Natural killer cell (primary cell): ENCODE data around the gene PRKN. TPM values are rescaled to one million over a fixed set of nuclear protein-coding genes. Genes with fewer than 3 reads are reported as not detected.

ENCODE experiments used
- ATAC-seq, 3 donors: fragments of 150-1000 bp in 2 of 3; fragments of 200-7000 bp in 1 of 3; cut with Tn5 transposase; 1 replicate in 1 of 3; 2 replicates in 2 of 3; pipeline ENCODE4 v1.10.0; 2021; ENCODE audit warnings: mild to moderate bottlenecking in 2 of 3, moderate library complexity in 2 of 3
- DNase-seq, 2 donors: peaks; one replicate each; pipeline versions ENCODE4 v3.0.0 to v3.0.0-alpha.2; 2013 to 2021; ENCODE audit warnings: mixed read lengths in 1 of 2
- H3K27ac ChIP-seq: one replicate; pipeline ENCODE4 v1.5.1; 2013; ENCODE audit warnings: mild to moderate bottlenecking, low read length
- H3K27me3 ChIP-seq: one replicate; pipeline ENCODE4 v1.6.1; 2013; ENCODE audit warnings: low read length; ENCODE audit not compliant: control insufficient read depth, insufficient read depth
- H3K36me3 ChIP-seq: one replicate; pipeline ENCODE4 v1.6.1; 2013; ENCODE audit warnings: low read length; ENCODE audit not compliant: control insufficient read depth, insufficient read depth
- H3K4me1 ChIP-seq: one replicate; pipeline ENCODE4 v1.6.1; 2013; ENCODE audit warnings: low read length; ENCODE audit not compliant: control insufficient read depth, insufficient read depth
- H3K4me3 ChIP-seq: one replicate; pipeline ENCODE4 v1.5.1; 2013; ENCODE audit warnings: low read length
- H3K9me3 ChIP-seq: one replicate; pipeline ENCODE4 v1.6.1; 2013; ENCODE audit warnings: low read length; ENCODE audit not compliant: control insufficient read depth, insufficient read depth
- H3K27ac Mint-ChIP-seq, 2 donors: one replicate each; pipeline ENCODE4 v1.8.0; 2022; ENCODE audit warnings: mild to moderate bottlenecking in 2 of 2, mixed read lengths in 2 of 2, moderate library complexity in 1 of 2
- H3K27me3 Mint-ChIP-seq, 2 donors: one replicate each; pipeline ENCODE4 v1.8.0; 2022; ENCODE audit warnings: low read depth in 2 of 2, mixed read lengths in 2 of 2
- H3K36me3 Mint-ChIP-seq: one replicate; pipeline ENCODE4 v1.8.0; 2022; ENCODE audit warnings: mixed read lengths
- H3K4me1 Mint-ChIP-seq, 2 donors: one replicate each; pipeline ENCODE4 v1.8.0; 2022; ENCODE audit warnings: mixed read lengths in 2 of 2
- H3K4me3 Mint-ChIP-seq: one replicate; pipeline ENCODE4 v1.8.0; 2022; ENCODE audit warnings: mild to moderate bottlenecking, moderate library complexity, mixed read lengths
- H3K9me3 Mint-ChIP-seq, 2 donors: one replicate each; pipeline ENCODE4 v1.8.0; 2022; ENCODE audit warnings: mixed read lengths in 2 of 2
- WGBS: methylation state at CpG from one replicate; pipeline ENCODE4 v1.1.7; 2013; ENCODE audit warnings: missing lambda C conversion rate; ENCODE audit not compliant: insufficient coverage; 5-methylcytosine and 5-hydroxymethylcytosine counted together
- intact Hi-C: fragments of 100-400 bp; cut with micrococcal nuclease; formaldehyde crosslinking; loops from one replicate; pipeline ENCODE4 v1.14.2; 2022
- total RNA-seq, 4 donors: library from RNA; stranded (reverse); fragments of 120-200 nt in 1 of 4; gene quantifications; one replicate each; pipeline versions ENCODE4 v1.2.3 to v1.2.4, GENCODE V29; 2013 to 2022
- TF ChIP-seq, protein P1 (sequence below): fragments of 200-600 bp; IDR thresholded peaks from one replicate; pipeline ENCODE4 v1.8.0; 2022; ENCODE audit warnings: antibody characterized with exemption

The PRKN gene
- total RNA-seq, 3 donors from 2014 or later (not counting 1 experiment from before 2014, with no cell fraction given), result 1.4 to 1.9 (median 1.9) TPM

DNA sequence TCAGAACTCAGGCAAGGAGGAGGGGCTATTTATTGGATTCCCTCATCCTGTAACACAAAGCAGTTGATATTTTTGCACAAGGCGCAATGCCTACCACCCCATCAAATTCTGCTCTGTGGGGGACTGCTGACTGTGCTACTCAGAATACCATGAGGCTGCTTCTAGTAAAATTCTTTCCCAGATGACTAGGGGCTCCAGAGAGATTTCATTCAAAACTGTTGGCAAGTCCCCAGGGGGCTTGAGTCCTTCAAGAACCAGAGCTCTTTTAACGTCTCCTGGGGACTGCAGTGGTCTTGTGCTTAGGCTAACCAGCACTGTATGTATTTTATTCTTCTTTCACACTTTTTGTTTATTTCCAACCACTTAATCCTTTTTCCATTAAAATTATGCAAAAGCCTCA lies 1087.8 kb downstream of the PRKN start:
- Histone ChIP-seq H3K4me1 (no peaks in the 10 kb centered on the region), H3K9me3 (no peaks in the 10 kb centered on the region), H3K27ac (no peak overlapping the region), H3K27me3 (no peaks in the 10 kb centered on the region), H3K36me3 (no peaks in the 10 kb centered on the region), H3K4me3 (no peak overlapping the region)
- ATAC-seq (no peak), DNase-seq (no peak)
- 85% methylated on average over 2 of the region's 2 CpGs for WGBS
- Mint-ChIP-seq H3K27ac (no peak overlapping the region), H3K4me3 (no peak overlapping the region), H3K4me1 (no peaks in the 10 kb centered on the region), H3K36me3 (no peaks in the 10 kb centered on the region), H3K9me3 (no peaks in the 10 kb centered on the region), H3K27me3 (peaks cover 5 to 15% of the 10 kb centered on the region in 2 donors)
- TF ChIP-seq, protein P1, sequence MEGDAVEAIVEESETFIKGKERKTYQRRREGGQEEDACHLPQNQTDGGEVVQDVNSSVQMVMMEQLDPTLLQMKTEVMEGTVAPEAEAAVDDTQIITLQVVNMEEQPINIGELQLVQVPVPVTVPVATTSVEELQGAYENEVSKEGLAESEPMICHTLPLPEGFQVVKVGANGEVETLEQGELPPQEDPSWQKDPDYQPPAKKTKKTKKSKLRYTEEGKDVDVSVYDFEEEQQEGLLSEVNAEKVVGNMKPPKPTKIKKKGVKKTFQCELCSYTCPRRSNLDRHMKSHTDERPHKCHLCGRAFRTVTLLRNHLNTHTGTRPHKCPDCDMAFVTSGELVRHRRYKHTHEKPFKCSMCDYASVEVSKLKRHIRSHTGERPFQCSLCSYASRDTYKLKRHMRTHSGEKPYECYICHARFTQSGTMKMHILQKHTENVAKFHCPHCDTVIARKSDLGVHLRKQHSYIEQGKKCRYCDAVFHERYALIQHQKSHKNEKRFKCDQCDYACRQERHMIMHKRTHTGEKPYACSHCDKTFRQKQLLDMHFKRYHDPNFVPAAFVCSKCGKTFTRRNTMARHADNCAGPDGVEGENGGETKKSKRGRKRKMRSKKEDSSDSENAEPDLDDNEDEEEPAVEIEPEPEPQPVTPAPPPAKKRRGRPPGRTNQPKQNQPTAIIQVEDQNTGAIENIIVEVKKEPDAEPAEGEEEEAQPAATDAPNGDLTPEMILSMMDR, result no peak
- intact Hi-C loops, result no loop called here

DNA sequence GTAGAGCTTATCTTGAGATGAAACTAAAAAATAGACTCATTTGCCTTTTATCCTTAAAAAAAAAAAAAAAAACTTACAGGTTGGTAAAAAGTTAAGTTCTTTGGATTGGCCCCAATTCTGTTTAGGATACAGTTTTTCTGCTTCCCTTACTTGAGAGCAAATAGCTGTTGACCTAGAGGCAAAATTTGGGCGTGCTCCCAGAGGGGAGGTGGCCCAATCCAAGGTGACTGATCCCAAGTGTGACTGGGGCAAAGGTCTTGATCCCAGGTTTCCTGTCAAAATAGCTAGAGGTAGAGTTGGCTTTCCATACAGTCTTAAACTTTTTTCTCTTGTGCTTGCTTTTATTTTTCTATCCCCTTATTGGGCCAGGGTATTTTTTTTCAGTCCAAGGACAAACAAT lies 1089.9 kb downstream of the PRKN start:
- Histone ChIP-seq H3K4me1 (no peaks in the 10 kb centered on the region), H3K4me3 (no peak overlapping the region), H3K9me3 (no peaks in the 10 kb centered on the region), H3K27ac (no peak overlapping the region), H3K27me3 (no peaks in the 10 kb centered on the region), H3K36me3 (no peaks in the 10 kb centered on the region)
- Mint-ChIP-seq H3K36me3 (no peaks in the 10 kb centered on the region), H3K9me3 (no peaks in the 10 kb centered on the region), H3K4me3 (no peak overlapping the region), H3K27me3 (peaks cover 5 to 15% of the 10 kb centered on the region in 2 donors), H3K27ac (no peak overlapping the region), H3K4me1 (no peaks in the 10 kb centered on the region)
- TF ChIP-seq, protein P1, result no peak
- intact Hi-C loops, result no loop called here
- no peak for DNase-seq
- ATAC-seq, result no peak
- WGBS, result 83% methylated on average over 1 of the region's 1 CpG

DNA sequence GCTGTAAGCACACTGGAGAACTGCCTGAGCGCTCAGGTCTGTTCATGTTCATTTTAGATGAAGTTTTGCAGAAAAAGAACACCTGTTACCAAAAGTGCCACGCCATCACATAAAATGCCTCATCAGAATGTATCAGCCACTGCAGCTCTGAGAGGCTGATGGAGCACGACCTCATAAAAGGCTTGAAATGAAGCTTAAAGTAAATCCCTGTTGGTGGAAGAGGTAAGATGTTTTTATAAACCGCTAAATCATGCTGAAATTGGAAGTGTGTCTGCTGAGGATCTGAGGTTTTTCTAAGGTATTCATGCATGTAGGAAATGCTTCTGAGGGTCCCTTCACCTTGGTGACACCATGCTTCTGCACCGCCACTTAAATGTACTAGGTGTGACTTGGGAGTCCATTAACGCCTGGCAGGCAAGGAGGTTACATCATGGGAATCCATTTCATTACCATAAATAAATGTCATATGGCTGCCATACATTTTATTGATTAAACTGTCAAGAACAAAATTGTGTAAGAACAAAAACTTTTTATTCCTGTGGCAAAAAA lies 1090.6 kb downstream of the PRKN start:
- H3K27me3 Mint-ChIP-seq, result peaks cover 3 to 15% of the 10 kb centered on the region in 2 donors

More for the DNA sequence above, 1090.6 kb downstream of the PRKN start:
- no peaks in the 10 kb centered on the region for H3K4me1 Mint-ChIP-seq
- H3K4me1 ChIP-seq, result no peaks in the 10 kb centered on the region
- WGBS, result 89% methylated on average over 6 of the region's 6 CpGs
- no peak for DNase-seq
- no peak overlapping the region for H3K4me3 ChIP-seq
- TF ChIP-seq, protein P1, result no peak
- no peaks in the 10 kb centered on the region for H3K36me3 Mint-ChIP-seq
- ATAC-seq, result no peak
- H3K36me3 ChIP-seq, result no peaks in the 10 kb centered on the region
- no peaks in the 10 kb centered on the region for H3K9me3 ChIP-seq
- H3K9me3 Mint-ChIP-seq, result no peaks in the 10 kb centered on the region
- intact Hi-C loops, result no loop called here
- no peak overlapping the region for H3K27ac ChIP-seq
- no peaks in the 10 kb centered on the region for H3K27me3 ChIP-seq
- no peak overlapping the region for H3K27ac Mint-ChIP-seq
- H3K4me3 Mint-ChIP-seq, result no peak overlapping the region
